Stimulated activated naive CD8-positive, alpha-beta T cell treated with anti-CD3 and anti-CD28 coated beads, Interleukin-15, Interleukin-2, amounts not matched to agents 100 U/mL and 50 U/mL, for 24 hours (primary cell): ENCODE results near the gene HELZ.
A peak's percentile ranks its signal among the peaks of the same experiment; 100 is the strongest.
"Not testable (repeated sequence)": the region's sequence is repeated elsewhere in the genome, so short reads cannot be mapped to it uniquely, and the experiment has no call there.

ENCODE experiments used
- ATAC-seq: fragments of 150-1000 bp; cut with Tn5 transposase; one replicate; pipeline ENCODE4 v1.10.0; 2021
- DNase-seq: peaks from one replicate; pipeline ENCODE4 v3.0.0; 2021

HELZ gene, protein sequence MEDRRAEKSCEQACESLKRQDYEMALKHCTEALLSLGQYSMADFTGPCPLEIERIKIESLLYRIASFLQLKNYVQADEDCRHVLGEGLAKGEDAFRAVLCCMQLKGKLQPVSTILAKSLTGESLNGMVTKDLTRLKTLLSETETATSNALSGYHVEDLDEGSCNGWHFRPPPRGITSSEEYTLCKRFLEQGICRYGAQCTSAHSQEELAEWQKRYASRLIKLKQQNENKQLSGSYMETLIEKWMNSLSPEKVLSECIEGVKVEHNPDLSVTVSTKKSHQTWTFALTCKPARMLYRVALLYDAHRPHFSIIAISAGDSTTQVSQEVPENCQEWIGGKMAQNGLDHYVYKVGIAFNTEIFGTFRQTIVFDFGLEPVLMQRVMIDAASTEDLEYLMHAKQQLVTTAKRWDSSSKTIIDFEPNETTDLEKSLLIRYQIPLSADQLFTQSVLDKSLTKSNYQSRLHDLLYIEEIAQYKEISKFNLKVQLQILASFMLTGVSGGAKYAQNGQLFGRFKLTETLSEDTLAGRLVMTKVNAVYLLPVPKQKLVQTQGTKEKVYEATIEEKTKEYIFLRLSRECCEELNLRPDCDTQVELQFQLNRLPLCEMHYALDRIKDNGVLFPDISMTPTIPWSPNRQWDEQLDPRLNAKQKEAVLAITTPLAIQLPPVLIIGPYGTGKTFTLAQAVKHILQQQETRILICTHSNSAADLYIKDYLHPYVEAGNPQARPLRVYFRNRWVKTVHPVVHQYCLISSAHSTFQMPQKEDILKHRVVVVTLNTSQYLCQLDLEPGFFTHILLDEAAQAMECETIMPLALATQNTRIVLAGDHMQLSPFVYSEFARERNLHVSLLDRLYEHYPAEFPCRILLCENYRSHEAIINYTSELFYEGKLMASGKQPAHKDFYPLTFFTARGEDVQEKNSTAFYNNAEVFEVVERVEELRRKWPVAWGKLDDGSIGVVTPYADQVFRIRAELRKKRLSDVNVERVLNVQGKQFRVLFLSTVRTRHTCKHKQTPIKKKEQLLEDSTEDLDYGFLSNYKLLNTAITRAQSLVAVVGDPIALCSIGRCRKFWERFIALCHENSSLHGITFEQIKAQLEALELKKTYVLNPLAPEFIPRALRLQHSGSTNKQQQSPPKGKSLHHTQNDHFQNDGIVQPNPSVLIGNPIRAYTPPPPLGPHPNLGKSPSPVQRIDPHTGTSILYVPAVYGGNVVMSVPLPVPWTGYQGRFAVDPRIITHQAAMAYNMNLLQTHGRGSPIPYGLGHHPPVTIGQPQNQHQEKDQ (N-terminal part only)

DNA sequence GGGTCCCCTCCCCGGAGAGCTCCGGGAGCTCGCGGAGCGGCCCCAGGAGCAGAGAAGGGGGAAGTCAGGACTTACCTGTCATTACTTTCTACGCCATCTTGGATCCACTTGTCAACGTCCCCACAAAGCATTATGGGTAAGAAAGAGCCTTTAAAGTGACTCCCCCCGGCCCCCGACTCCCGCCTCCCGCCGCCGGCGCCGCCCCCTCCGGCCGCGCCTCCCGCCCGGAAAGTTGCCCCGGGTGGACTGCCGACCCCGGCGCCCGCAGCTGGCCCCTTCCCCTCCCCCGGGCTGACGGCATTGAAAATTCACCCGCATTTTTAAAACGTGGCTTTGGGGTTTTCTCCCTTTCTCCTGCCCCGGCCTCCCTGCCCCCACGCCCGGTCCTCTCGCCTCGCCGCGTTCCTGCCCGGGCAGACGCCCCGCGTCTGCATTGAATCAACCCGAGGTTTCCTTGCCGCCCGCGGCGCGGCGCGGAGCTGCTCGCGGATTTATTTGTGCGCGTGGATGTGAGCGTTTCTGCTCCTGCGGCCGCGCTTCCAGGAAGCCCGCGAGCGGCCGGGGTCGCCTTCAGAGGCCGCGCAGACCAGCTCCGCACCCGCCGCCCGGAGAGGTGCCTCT lies at the start of gene HELZ:
Gene HELZ (minus strand): TSS at position 124 of the 621 bp plus-strand sequence. CDS start 26,392 bp downstream, outside the sequence.
- ATAC-seq = peak; percentile 80
- DNase-seq = peak; percentile 77

DNA sequence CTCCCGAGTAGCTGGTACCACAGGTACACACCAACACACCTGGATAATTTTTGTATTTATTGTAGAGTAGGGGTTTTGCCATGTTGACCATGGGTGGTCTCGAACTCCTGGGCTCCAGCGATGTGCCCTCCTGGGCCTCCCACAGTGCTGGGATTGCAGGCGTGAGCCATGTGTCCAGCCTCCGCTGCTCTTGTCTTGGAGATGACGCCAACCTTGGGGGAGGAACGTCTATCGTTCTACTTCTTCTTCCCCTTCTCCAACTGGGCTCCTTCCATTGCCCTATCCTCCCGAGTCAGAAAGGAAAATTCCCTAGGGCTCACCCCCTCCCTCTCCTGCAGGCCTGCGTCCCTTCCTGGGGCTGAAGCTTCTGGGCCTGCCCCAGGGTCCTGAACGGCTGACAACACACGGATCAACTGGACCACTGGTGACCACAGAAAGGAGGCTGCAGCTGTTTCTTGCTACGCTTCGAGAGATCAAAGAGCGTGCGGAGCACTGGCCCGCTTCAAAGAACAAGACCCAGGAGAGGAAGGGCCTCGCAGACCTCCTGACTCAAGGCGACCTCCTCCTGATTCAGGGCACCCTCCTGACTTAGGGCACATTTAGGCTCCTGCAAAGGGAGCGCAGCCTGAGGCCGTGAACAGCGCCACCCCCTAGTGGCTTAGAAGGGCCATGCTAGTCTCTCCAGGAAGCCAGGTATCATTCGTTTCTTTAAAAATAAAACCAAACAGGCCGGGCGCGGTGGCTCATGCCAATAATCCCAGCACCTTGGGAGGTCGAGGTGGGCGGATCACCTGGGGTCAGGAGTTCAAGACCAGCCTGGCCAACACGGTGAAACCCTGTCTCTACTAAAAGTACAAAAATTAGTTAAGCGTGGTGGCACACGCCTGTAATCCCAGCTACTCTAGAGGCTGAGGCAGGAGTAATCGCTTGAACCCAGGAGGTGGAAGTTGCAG lies 48.5 kb upstream of the HELZ start:
- ATAC-seq (peak; percentile 83), DNase-seq (peak; percentile 68)

DNA sequence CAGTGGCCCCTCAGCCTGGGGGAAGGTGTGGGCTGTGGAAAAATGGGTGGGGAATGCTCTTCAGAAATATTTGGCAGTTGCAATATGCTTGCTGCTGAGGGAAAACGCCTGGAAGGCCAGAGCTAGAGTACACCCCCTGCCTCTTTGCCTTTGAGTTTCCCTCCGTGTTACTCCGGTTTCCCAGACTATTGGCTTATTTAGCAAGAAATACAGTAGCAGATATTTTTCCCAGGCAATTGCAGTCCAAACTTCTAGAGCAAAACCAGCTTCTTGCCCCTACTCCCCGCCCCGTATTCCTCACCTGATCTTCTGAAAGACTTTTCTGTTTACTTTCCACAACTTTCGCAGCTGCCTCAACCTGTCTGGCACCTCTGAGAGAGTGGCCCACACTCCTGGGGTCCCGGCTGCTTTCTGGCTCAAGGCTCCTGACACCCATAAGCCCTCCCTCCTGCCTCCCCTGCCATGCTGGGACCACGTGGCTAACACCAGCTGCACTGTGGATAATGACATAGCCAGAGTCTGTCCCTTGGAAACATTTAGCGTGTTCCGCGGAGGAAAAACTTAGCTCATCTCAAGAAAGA lies 45.8 kb upstream of the HELZ start:
- no peak for ATAC-seq
- no peak for DNase-seq

DNA sequence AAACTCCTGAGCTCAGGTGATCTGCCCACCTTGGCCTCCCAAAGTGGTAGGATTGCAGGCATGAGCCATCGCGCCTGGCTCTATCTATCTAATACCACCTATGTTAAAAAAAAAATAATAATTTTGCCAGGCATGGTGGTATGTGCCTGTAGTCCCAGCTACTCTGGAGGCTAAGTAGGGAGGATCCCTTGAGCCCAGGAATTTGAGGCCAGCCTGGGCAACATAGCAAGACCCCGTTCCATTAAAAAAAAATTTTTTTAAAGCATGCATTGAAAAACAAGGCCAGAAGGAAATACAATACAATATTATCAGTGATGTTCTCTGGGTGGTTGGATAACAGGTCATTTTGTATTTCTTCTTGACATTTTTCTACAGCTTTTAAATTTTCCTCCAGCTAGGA lies 45.2 kb upstream of the HELZ start:
- no peak for DNase-seq
- ATAC-seq = no peak

DNA sequence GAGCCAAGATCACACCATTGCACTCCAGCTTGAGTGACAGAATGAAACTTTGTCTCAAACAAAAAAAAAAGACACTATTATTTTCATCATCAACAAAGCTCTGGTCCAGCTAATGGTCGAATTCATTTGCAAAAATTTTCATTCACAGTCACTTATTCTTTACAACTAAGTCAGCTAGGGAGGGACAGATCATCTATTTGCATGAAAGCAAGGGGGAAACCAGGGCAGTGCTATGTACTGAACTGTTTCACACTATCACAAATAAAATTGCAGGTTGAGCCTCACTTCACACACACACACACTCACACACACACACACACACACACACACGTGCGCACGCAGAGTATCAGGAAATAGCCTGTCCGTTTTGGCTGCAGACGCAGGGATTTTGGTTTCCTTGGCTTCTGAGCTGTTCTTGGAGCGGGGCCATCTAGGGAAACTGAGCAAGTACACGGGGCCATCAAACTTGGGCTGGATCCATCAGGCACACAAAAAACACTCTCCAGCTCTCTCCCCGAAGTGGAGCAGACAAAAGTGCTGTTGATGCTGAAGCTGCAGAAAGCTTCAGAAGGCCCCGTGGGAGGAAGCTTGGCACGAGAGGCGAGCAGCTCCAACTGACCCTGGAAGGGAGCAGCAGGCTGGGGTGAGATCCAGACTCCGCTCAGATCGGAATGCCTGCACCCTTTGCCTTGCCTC lies 44.3 kb upstream of the HELZ start:
- ATAC-seq (no peak), DNase-seq (no peak)

DNA sequence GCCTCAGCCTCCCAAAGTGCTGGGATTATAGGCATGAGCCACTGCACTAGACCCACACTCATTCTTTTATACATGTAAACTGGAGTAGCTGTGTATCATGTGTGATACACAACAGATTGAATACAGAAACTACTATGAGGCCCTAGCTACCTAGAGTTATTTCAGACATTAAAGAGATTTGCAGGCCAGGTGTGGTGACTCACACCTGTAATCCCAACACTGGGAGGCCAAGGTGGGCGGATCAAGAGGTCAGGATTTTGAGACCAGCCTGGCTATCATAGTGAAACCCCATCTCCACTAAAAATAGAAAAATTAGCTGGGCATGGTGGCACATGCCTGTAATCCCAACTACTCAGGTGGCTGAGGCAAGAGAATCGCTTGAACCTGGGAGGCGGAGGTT lies 41.8 kb upstream of the HELZ start:
- ATAC-seq, DNase-seq: not testable (repeated sequence)

DNA sequence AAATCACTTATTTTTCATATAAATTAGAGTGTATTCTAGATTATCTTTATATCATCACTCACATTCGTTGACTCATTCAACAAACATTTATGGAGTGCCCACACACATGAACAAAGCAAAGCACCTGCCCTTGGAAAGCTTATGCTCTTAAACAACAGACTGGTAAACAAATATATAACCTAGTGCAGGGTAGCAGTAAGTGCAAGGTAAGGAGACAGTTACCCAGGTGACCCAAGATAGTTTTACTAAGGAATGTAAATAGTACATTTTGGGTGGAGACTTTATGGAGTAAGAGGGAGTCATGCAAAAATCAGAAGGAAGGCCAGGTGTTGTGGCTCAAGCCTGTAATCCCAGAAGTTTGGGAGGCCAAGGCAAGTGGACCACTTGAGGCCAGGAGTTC lies 40.4 kb upstream of the HELZ start:
- ATAC-seq = no peak
- no peak for DNase-seq

DNA sequence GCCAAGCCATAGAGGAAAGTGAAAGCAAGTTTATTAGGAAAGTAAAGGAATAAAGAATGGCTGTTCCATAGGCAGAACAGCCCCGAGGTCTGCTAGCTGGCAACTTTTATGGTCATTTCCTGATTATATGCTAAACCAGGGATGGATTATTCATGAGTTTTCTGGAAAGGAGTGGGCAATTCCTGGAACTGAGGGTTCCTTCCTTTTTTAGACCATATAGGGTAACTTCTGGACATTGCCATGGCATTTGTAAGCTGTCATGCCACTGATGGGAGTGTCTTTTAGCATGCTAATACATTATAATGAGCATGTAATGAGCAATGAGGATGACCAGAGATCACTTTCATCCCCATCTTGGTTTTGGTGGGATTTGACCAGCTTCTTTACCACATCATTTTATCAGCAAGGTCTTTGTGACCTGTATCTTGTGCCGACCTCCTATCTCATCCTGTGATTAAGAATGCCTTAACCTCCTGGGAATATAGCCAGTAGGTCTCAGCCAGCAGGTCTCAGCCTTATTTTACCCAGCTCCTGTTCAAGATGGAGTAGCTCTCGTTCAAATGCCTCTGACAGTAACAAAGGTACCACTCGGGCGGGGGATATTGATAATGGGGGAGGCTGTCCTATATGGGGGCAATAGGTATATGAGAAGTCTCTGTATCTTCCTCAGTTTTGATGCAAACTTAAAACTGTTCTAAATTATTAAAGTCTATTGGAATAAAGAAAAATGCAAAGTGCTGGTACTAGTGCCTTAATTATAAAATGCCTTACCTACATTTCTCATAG lies 38.9 kb upstream of the HELZ start:
- DNase-seq (no peak), ATAC-seq (no peak)

DNA sequence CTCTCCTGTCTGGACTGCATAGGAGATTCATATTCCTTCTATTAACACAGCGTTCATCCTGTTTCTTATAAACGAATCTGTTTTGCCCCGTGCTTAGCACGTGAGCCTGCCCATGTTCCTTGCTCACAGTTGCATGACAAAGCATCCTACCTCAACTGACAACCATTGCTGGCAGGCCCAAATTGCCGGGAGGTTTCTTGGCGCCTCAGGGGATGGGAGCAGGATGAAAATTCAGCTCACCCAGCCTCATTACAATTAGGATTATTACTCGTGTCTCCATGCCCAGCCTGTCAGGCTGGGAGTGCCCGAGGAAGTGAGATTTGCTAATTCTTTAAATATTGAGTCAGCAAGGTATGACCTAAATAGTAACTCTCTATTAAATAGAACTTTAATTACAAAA lies 36.7 kb upstream of the HELZ start:
- ATAC-seq (no peak), DNase-seq (no peak)

DNA sequence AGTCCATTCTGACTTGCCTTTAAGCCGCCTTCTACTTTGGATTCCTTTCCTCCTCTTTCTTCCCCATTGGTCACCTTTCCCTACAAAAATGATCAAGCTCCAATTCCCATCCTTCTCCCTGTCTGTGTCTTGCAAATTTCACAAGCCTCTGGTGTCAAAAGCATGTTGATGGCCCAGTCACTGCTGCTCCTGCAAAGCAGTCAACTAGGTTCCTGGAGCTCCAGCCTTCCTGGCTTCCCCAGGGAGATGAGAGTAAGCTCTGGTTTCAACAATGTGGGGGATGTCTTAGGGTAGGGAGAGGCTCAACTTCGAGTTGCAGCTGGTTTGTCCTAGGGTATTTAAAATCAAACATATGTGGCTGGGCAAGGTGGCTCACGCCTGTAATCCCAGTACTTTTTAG lies 36.1 kb upstream of the HELZ start:
- no peak for ATAC-seq
- no peak for DNase-seq

DNA sequence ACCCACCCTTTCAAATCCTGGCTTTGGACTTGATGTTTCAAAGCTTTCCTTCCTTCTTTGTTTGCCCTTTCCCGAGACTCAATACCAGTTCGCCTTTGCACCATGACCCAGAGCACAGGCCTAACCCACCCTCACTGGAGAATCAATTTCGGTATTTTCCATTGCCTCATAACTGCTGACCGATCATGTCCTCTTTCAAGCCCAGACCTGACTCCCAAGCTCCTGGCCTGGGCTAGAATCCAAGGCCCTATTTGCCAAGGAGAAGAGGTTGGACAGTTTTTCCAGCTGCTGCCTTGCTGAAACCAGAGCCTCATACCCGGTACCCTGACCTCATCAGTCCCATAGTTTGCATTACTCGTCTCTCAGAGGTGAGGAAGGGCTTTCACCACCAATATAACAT lies 35.3 kb upstream of the HELZ start:
- ATAC-seq (no peak), DNase-seq (no peak)

DNA sequence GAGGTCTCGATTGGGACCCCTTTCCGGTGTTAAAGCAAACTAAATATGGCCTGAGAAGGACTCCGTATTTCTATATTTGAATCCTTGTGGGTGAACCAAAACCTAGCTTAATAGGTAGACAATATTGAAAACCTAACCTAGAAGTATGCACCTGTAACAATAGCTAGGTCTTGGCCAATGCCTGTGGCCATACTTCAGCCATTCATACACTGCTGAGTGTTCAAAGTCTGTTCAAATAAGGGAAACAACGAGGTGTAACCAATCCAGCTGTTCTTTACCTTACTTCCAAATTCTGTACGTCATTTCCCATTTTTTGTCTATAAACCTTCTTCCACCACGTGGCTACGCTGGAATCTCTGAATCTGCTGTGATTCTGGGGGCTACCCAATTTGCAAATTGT lies 34.1 kb upstream of the HELZ start:
- DNase-seq = no peak
- no peak for ATAC-seq

DNA sequence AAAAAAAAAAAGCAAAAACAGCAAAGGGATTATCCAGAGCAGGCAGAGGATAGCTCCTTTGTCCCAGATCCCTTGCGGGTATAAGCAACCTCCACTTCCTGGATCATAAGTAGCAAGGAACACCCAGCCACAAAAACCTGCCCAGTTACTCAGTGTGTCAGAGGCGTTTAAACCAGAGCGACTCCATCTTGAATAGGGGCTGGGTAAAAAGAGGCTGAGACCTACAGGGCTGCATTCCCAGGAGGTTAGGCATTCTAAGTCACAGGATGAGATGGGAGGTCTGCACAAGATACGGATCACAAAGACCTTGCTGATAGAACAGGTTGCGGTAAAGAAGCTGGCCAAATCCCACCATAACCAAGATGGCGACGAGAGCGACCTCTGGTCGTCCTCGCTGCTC lies 33.4 kb upstream of the HELZ start:
- no peak for DNase-seq
- no peak for ATAC-seq

DNA sequence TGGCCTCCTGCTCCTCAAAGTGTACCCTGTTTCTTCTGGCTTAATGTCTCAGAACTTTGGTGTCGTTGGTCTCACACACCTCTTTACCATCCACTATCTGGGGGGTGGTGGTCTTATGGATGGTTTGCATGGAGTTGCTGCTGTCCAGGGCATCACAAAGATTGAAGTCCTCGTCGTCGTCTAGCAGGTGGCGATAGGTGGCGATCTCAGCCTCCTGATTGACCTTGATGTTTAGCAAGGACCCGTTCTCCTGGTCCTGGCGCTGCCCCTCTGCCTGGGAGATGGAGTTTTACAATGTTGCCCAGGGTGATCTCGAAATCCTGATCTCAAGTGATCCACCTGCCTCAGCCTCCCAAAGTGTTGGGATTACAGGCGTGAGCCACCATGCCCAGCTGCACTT lies 31.1 kb upstream of the HELZ start:
- ATAC-seq (no peak), DNase-seq (no peak)

DNA sequence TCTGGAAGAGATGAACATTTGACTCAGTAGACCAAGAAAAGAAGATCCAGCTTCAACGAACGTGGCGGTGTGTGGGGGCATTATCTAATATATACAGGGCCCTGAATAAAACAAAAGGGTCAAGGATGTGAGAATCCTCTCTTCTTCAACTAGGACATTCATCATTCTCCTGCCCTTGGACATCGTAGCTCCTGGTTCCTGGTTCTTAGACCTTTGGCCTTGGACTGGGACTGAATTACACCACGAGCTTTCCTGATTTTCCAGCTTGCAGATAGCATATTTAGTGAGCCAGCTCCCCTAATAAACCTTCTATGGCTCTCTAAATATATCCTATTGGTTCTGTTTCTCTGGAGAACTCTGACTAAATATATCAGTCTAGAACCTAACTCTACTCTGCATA lies 29.5 kb upstream of the HELZ start:
- no peak for ATAC-seq
- DNase-seq = no peak

DNA sequence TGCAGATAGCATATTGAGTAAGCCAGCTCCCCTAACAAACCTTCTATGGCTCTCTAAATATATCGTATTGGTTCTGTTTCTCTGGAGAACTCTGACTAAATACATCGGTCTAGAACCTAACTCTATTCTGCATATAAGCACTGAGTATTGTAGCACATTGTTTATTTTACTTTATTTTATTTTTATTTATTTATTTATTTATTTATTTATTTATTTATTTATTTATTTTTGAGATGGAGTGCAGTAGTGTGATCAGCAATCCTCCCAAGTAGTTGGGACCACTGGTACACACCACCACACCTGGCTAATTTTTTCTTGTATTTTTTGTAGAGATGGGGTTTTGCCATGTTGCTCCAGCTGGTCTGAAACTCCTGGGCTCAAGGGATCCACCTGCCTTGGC lies 28.9 kb upstream of the HELZ start:
- ATAC-seq = no peak

DNA sequence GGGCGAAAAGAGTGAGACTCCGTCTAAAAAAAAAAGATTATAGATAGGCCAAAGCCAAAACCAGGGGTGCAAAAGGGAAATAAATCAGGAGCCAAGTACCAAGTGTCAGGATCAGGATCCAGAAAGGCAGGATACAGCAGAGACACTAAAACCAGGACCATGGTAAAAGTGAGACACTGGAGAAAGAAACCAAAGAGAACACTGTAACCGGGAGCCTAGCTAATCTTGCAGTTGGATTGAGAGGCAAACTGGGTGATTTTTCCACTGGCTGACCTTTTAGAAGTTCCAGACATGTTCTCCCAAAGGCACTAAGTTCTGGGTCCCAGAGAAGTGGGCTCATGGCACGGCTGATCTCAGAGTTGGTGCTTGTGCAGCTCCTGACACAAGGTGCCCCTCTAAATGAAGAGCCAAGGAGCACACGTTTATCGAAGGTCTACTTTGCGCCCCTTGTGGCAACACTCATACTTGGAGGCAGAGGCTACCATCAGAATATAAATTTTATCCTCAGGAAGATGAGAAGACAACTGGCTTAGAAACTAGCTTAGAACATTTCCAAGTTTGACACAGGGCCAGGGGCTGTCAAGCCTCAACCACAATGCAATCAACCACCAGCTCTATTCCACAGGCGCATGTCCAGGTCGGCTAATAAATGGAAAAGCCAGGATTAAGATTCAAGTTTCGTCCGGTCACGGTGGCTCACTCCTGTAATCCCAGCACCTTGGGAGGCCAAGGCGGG lies 27.5 kb upstream of the HELZ start:
- DNase-seq = no peak
- ATAC-seq = no peak

More for the DNA sequence above, 28.9 kb upstream of the HELZ start:
- no peak for DNase-seq

DNA sequence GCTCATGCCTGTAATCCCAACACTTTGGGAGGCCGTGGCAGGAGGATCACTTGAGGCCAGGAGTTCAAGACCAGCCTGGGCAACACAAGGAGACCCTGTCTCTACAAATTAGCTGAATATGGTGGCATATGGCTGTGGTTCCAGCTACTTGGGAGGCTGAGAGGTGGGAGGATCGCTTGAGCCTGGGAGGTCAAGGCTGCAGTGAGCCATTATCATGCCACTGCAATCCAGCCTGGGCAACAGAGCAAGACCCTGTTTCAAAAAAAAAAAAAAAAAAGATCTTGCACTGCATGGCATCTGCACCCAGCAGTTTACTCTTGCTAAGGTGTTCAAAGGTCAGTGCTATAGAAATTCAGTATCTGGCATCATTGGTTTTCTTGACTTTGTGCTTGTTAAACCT lies 26.2 kb upstream of the HELZ start:
- not testable (repeated sequence) for DNase-seq, ATAC-seq
